OCI-LY1 (cell line): ENCODE measurements around the gene PAPOLB.

Experiments used
- CTCF ChIP-seq: fragments of 200-600 bp; sonication (generic), shearing (Covaris generic); IDR thresholded peaks from 2 replicates; pipeline ENCODE4 v1.5.1; 2017; ENCODE audit warnings: mild to moderate bottlenecking, antibody characterized with exemption, low read length, moderate library complexity, mixed read lengths
- EZH2 ChIP-seq: fragments of 200-600 bp; sonication (generic), shearing (Covaris generic); IDR thresholded peaks from 2 replicates; pipeline ENCODE4 v1.8.0; 2017; ENCODE audit warnings: borderline replicate concordance, mixed run types, mild to moderate bottlenecking, antibody characterized with exemption, low read length, moderate library complexity, mixed read lengths

GRCh38 chr7:4856336-4857057, 5.3 kb downstream of the PAPOLB start:
- TF ChIP-seq CTCF (no peak), EZH2 (no peak)
